CD4-positive, alpha-beta T cell treated with Interleukin-6 for 4 hours (primary cell): ENCODE measurements around the gene SFI1.

Source experiments
- DNase-seq: peaks from one replicate; pipeline ENCODE4 v3.0.0-alpha.2; 2020; ENCODE audit warnings: mixed read lengths

The SFI1 gene

DNA sequence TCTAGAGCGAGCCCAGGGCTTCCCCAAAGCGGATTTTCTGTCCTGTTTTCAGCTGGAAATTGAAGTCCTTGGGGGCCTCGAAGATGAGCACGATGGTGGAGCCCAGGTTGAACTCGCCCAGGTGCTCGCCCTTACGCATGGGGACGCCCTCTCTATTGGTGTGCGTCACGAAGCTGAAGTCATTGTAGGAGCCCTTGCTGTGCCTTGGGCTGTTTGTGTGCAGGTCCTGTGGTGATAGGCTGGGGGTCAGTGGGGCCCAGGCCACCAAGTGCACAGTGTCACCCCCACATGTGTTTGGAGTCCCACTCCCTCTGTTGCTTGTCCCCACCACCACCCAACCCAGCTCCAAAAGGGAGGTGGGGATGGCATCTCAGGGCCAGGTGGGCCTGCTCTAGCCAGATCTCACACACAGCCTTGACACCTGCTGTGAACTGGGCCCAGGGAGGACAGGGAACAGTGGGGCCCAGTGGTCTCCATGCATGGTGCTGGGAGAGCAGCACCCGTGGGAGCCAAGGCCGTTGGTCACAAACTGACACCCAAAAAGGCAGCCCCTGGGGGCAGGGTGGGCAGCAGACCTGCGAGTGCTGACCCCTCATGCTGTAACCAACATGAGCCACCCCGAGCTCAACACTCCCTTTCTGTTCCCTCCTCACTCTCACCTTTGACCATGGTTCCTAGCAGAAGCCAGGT lies 123.4 kb downstream of the SFI1 start:
- DNase-seq, result no peak

DNA sequence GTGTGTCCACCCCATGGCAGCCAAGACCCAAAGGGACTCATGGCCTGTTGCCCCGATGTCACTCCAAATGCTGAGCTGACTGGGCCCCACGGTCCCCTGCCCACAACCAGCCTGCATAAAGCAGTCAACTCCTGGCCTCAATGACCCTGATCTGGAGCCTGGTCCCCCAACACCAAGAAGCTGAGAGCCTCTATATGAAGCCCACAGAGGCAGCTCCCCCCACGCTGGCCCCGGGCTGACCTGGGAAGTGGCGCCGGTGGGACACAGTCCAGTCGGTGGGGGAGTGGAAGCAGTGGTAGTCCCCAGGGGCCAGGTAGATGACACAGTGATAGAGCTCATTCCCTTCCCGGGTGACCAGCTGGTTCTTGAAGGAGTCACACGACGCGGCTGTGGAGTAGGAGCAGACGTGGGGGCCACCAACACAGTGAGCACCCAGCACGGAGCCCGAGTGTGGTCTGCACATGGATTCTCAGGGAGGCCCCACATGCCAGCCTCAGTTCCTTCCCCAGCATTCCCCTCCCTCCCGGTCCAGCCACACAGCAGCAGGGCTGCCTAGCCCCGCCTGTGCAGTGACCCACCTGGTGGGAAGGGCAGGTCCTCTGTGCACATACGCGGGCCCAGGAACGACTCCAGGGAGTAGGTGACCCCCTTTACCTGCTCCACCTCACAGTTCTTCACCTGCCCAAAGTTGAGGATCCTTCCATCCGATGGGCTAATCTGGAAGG lies 124.6 kb downstream of the SFI1 start:
- no peak for DNase-seq

DNA sequence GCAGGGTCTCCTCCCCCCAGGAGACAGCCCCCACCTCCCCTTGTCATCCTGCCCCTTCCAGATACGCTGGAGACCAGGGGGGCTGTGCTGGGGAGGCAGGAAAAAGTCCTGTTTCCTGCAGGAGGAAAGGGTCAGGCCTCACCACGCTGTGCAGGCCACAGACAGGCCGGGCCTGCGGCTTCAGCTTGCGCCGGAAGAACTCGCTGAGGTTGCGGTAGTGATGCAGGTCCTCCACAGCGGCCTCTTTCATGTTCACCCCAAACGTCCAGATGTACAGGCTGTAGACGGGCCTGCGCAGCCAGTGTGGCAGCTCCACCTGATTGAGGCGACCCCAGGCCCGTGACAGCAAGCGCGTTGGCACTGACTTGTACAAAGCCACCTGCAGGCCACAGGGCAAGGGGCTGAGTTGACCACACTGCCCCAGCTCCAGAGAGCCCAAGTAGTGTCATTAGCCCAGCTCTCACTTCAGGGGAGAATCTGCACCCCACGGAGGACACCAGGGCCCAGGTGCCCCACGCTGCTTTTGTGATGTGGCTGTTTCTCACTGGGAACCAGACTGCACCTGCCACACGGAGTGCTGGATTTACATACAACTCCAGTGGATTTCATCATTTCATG lies 125.3 kb downstream of the SFI1 start:
- no peak for DNase-seq

DNA sequence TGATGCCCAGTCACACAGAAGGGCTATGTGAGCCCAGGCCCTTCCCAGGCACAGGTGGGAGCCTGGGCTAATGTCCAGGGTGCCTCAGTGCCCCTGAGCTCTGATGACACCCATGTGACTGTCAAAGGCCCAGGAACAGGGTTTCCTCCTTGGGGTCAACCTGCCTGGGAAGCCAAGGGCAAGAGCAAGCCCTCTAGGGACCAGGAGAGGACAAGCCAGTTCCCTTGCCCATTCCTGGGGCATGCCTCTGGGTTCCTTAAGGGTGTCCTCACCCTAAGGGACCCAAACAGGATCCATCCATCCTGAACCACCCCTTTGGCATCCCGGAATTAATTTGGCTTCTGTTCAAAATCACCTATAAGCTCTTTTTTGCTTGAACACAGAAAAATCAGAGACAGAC lies 126.6 kb downstream of the SFI1 start:
- no peak for DNase-seq

DNA sequence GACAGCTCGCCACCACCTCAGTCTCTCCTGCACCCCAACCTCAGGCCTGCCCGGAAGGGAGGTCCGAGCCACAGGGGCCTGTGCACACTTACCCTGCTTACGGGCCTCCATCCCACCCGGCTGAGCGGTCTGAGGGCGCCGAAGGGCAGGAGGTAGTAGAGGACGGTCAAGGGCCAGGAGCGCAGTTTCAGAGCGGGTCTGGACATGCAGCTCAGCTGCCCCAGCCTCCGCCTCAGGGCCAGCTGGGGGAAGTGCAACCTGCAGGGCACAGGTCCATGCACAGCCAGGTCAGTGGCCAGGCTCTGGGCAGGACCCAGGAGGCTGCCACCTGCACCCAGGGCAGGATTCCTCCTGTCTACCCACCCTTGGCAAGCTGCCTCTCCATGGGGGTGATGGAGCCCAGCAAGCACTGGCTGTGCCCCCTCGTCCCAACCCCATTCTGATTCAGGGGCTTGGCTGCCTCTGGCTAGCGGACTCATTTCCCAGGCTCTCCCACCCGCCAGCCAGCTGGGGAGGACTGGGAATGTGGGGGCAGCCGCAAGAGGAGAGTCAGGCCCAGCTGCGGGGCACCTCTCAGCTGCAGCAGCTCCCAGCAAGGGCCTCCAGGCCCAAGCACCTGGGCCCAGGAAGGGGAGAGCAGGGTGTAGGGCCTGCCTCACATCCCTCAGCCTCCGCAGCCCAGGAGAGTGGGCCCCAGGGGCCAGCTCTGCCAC lies 127.4 kb downstream of the SFI1 start:
- DNase-seq, result no peak

DNA sequence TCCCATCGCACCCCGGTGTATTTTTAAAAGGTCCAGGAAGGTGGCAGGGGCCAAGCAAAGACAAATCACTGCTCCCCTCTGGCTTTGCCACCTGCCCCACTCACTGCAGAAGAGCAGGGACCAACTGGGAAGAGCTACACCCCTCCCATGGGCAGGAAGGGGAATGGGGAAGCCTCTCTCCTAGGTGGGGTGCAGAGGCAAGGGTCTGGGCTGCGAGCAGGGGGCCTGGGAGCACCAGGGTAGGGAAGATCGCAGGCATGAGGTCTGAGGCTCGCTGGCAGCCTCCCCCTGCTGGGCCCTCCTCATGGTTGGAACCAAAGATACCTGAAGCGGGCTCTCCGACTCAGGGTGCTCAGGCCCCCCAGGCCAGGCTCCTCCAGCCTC lies 128.9 kb downstream of the SFI1 start:
- no peak for DNase-seq

DNA sequence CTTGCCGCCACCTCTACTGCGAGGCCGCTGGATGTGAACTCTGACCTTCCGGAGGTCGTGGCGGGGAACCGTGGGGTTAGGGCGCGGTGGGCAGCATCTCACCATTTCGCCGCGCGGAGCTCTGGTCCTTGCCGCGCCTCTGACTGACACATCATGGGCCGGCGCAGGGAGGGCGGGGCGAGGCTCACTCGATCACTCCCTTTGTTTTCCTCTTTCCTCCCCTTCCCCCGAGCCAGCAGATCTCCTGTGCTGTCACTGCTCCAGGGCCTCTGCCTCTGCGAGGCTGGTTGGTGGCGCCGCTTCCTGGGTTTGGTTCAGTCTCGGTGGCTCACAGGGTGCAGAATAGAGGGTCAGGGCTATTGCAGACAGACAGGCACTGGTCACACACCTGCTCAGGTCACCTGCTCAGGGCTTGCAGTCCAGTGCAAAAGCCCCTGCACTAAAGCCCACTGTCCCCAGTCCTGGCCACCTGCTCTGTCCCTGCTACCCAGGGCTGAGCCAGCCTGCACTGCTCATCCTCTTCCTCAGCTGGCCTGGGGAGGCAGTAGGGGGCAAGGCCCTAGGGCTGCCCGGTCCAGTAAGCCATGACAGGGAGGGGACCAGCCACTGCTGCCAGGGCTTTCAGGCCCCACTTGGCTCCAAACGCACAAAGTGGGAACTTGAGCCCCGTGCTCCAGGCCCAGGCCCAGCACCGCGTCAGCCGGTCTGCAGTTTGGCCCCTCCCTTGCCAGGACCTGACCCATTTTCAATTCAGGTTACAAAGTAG lies 129.5 kb downstream of the SFI1 start:
- DNase-seq, result no peak

DNA sequence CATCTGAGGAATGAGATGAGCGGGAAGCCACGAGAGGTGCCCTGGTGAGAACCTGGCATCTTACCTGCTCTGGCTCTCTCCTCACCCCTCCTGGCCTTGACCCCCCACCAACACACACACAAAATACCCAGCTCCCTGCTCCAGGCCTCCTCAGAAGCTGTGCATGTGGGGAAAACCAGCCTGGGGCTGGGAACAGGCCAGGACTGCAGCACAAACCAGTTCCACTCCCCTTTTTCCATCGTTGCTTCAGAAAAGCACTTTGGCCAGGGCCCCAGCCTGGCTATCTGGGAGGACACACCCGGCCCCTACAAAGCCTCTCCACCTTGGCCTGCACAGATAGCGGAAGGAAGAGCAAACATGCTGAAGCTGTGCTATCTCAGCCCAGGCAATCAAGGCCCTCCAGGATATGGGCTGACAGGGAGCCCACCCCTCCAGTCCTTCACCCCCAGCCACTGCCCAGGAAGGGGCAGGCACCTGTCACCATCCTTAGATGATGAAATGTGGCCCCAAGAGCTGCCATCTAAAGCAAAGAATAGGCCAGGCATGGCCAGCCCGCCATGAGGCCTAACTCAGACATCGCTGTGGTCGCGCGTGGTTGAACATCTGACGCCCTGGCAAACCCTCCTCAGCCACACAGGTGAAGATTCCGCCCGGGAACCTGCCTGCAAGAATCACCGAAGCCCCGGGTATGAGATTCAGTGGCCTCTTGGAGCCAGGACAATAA lies 130.3 kb downstream of the SFI1 start:
- DNase-seq, result no peak

DNA sequence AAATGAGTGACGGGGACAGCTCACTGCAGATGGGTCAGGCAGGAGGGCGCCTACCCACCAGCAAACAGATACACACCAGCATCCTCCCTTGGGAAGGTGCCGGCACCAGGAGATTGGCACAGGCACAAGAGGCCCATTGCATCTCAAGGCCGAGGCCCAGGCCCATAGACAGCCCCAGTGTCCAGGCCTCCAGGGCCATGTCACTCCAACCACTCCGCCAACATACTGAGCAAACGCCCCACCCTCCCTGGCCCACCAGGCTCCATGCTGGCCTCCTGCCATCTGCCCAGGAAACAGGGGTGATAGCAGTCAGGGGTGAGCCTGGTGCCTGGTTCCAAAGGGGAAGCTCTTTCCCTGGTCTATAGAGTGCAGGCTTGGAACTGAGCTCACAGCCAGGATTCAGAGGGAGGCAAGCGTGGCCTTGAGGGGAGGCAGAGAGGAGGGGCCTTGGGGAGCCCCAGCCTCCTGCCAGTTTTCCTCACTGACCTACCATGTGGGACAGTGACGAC lies 130.9 kb downstream of the SFI1 start:
- no peak for DNase-seq

DNA sequence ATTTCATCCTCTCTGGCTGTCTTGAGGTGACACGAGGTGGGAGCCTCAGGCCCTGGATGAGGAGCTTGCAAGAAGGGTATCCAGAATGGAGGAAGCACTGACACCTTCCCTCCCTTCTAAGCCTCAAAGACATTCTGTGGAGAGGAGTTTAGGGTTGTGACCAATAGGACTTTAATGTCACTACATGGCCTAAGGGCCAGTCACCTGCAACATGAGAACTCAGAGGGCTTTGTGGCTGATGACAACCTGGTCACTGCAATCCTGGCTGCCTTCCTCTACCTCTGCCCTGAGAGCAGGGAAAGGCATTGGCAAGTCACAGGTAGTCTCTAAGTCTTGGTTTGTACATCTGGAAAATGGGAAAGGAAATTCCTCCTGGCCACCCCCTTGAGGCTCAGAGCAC lies 132.0 kb downstream of the SFI1 start:
- no peak for DNase-seq

DNA sequence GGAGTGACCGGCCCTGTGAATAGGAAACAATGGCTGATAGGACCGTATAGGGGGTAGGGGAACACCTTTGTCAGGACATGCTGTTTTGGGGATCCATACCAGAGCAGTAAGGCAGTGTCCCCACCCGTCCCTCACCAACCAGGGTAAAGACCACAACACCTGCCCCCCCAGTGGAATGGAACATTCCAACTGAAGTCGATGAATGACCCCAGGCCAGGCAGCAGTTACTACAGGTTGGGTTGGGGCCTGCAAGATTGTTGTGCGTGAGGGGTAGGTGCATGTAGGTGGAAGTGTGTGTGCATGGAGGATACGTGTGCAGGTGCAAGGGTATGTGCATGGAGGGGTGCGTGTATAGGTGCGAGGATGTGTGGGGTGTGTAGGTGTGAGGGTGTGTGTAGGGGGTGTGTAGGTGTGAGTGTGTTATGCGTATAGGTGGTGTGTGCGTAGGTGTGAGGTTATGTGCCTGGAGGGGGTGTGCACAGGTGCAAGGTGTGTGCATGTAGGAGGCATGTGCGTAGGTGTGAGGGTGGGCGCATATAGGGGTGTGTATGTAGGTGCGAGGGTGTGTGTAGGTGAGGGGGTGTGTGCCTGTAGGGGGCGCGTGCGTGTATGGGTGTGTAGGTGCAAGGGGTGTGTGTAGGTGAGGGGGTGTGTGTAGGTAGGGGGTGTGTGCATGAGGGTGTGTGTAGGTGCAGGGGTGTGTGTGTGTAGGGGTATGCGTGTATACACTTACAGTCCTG lies 132.8 kb downstream of the SFI1 start:
- peak; percentile 35 for DNase-seq

DNA sequence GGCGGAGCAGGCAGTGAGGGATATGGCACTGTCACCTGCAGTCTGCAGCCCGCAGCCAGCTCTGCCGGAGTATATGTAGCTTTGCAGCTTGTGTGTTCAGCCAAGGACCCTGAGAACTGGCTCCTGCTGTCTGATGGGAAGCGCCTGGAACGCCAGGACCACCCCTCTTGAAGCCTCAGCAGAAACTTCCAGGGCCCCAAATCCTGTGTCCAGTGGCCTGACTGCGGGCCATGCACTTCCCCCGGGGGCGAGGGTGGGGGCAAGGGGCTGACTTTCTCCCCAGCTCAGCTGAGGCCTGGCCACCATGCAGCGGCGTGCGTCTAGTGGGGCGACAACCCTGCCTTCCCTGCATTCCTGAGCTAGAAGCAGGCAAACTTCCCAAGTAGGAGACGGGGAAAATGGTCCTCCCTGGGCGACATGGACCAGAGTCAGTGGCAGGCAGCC lies 133.4 kb downstream of the SFI1 start:
- no peak for DNase-seq

DNA sequence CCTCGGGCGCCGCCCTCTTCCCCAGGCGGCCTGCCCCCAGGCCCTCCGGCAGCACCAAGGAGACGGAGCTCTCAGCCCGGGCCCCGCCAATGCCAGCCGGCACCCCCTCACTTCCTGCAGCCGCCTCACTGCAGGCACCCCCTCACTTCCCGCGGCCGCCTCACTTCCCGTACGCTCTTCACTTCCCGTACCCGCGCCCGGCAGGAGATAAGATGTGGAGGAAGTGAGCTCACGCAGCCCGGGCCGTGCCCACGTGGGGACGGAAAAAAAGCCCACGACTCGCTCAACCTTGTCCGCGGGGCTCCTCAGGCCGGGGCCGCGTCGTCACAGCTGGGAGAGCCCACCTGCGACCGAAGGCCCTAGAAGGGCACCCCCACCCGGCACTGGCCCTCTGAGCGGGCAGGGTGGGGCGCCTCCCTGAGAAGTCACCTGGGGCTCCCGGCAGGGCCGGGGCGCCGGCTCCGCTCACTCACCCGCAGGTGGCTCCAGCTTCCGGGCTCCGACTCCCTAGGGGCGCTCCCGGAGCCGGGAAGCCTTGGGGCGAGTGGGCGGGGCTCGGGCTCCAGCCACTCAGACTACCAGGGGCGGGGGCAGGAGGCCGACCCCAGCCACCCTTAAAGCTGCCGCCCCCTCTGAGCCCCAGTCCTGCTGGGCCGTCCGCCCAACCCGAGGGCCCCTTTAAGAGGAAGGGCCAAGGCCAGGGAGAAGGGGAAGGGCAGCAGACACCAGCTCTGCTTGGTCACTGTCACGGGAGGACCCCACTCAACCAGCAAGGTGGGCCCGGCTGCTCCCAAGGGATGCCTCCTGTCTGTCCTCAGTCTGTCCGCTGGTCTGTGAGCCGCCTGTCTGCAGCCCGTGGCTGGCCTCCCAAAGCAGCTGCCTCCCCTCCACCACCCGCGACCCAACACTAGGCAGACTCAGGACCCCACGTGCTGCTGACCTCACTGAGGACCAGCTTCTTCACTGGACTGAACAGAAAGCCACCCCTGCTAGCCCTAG lies 134.3 kb downstream of the SFI1 start:
- DNase-seq, result peak; percentile 93

DNA sequence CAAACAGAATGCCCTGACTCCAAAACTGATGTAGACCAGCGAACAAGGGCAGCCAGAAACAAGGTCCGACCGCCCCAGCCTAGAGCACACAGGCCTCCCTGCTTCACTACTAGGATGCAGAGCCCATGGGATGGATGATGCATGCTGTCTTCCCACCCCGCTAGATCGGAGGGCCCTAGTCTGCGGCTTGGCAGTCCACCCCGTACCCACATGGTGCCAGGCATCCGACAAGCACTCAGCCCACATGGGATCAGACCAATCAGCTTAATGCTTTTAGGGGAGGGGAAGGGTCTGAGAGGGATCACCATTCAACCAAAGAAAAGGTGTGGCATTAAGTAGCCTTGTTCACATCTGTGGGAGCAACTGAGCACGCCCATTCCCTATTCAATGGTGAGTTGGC lies 135.1 kb downstream of the SFI1 start:
- DNase-seq, result no peak

DNA sequence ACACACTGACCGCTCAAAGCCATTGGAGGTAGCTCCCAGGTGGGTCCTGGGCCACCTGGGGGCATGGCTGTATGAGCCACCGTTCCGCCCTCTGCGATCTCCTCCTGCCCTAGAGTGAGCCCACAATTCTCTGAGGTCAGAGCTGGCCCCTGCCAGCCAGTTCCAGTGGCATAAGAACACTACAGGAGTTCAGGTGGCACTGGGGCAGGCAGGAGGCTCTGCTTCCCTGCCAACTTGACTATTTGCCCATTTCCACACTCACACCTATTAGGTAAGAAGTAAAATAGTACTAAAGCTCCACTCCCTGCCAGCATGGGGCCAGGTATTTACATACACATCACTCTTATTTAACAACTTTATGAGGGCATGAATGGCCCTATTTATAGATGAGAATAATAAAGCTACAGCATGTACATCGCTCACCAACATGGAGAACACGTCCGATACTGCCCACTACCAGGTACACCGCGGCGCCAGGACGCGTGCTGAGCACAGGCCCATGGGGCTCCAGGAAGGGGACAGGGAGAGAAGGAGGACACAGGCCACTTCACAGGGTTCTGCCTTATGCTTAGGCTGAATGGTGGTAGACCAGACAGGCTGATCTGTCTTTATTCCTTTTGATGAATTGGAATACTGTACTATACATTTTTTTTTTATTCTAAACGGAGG lies 139.4 kb downstream of the SFI1 start:
- DNase-seq, result no peak

DNA sequence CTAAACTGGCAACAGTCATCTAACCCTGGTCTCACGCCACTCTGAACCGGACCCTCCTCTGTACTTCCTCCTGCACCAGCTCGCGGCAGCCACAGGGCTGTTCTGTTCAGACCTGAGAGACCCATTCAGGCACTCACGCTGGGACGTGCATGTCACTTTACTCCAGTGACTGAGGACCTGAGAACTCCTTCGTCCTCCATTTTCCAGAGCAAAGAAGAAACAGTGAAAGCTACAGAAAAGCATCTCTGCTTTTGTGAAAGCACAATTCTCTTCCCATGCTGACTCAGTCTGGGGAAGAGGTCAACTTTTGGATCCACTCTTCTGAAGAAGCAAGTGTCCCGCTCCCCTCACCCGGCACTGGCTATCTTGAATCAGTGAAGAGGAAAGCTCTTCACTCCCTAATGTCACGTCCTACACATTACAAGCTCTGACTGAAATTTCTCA lies 141.1 kb downstream of the SFI1 start:
- DNase-seq, result no peak

DNA sequence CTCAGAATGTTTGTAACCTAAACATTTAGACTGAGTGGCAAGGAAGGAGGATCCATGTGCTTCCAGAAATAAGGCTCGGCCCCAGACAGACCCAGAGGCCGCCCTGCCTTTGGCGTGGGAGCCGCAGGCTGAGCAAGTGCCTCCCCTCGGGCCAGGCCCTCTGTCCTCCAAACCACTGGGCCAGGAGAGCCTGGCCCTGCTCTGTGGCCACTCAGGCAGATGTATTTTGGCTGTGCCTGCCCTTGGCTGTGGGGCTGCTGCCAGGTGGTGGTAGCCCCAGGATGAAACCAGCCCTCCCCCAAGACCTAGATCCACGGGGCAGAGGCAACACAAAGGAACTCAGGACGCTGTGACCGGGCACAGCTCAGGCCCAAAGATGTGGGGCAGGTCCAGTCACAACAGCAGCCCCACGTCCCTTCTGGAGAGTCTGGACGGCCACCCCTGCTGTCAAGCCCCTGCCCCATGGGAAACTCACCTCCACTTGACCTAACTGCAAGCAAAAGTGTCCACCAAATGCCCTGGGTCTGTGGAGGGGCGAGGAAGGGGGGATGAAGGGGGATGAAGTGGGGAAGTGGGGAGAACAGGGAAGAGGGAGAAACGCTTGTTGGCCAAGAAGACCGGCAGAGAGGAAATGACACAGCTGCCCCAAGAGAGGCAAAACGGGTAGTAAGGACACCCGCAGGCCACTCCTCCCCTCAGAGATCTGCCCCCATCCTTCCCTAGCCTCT lies 141.7 kb downstream of the SFI1 start:
- peak; percentile 9 for DNase-seq

DNA sequence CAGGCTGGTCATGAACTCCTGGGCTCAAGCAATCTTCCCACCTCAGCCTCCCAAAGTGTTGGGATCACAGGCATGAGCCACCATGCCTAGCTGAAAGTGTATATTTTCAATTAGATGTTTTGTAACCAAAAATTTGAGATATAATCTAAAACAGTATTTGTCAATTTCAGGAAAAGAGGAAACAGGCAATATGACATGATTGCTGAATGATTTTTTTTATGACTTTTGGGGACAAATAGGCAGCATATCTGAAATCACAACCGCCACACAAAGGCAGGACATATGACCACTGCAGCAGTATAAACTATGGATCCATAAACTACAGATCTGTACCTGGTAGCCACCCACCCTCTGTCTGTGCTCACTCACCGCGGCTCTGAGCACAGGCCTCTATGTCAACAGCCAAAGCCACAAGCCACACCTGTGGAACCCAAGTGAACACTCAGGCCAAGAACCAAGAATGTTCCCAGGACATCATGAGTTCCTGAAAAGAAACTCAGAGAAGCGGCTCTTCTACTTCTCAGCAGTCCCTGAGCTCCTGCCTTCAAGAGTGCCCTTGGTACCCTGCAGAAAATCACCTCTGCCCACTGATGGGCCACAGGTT lies 143.2 kb downstream of the SFI1 start:
- peak; percentile 21 for DNase-seq
